Gastroesophageal sphincter (tissue), 3 donors: ENCODE results near the gene ENHO.

Experiments used
- CTCF ChIP-seq, 4 experiments: fragments of 200-600 bp in 2 of 4; fragments of 450-650 bp in 2 of 4; sonication (generic) in 1 of 4; IDR thresholded peaks; one replicate each; pipeline ENCODE4 v1.5.1; 2017 to 2019; ENCODE audit warnings: antibody characterized with exemption in 4 of 4, mild to moderate bottlenecking in 2 of 4, moderate library complexity in 2 of 4
- EP300 ChIP-seq: sonication (generic); formaldehyde crosslinking; IDR thresholded peaks from one replicate; pipeline ENCODE4 v1.6.1; 2017; ENCODE audit warnings: antibody characterized with exemption, mild to moderate bottlenecking
- POLR2A ChIP-seq, 2 donors: fragments of 450-650 bp; IDR thresholded peaks; one replicate each; pipeline ENCODE4 v1.6.1; 2017; ENCODE audit warnings: antibody characterized with exemption in 2 of 2, mild to moderate bottlenecking in 2 of 2, moderate library complexity in 1 of 2
- POLR2AphosphoS5 ChIP-seq: sonication (generic); formaldehyde crosslinking; IDR thresholded peaks from one replicate; pipeline ENCODE4 v1.6.1; 2017; ENCODE audit warnings: antibody characterized with exemption

- no peak for TF ChIP-seq CTCF (IDR thresholded peaks at IDR 0.05)
- TF ChIP-seq POLR2A (IDR thresholded peaks at IDR 0.05): no peak
- no peak for TF ChIP-seq EP300
- no peak for TF ChIP-seq POLR2AphosphoS5
Measured at GRCh38 chr9:34536685-34537084, 13.9 kb upstream of the ENHO start.
